ENCODE measurements around the gene KLHL1. TPM values are rescaled to one million over a fixed set of nuclear protein-coding genes. Genes with fewer than 3 reads are reported as not detected.

KLHL1 gene
- total and polyA plus RNA-seq, 2 of the 4 experiments (the other 2 are of a cell fraction) = not detected

DNA sequence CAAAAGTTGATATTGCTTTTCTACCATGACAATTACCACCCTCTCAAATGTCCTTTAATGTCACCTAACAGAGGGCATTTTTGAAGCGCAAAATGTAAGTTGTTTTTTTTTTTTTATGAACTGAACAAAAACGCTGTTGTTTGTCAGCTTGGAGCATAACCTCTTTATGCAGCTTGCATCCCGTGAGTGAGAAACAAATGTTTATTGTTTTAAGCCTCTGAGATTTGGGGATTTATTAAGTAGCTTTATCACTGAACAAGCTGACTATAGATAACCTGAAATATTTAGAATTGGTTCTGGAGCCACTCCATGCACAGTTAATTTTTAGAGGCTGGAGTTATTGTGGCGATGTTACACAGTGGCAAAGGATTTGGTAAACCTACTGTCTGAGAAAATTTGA is 80.7 kb downstream of the KLHL1 start:
- dilution Hi-C loops (cut with HindIII; ENCODE audit: low sequenced_read_pairs, unreplicated experiment) = no loop called here
- BruUV-seq (replicated peaks) = no TSS peak

More for the DNA sequence above, 80.7 kb downstream of the KLHL1 start:
- H2AK9ac ChIP-seq (replicated peaks; ENCODE audit: low read depth, low read length, poor library complexity) = no peak overlapping the region
- H3K14ac ChIP-seq (replicated peaks; ENCODE audit: low read depth, low read length) = no peak overlapping the region
- H3K9me1 ChIP-seq (ENCODE audit: insufficient read depth, low read length) = no peaks in the 10 kb centered on the region
- no peak overlapping the region for H3K18ac ChIP-seq (ENCODE audit: low read depth, low read length)
- no peaks in the 10 kb centered on the region for H4K20me1 ChIP-seq (ENCODE audit: insufficient read depth, low read length)
- no peaks in the 10 kb centered on the region for H3K36me3 ChIP-seq (ENCODE audit: control insufficient read depth, insufficient read depth, low read length)
- intact Hi-C loops (cut with micrococcal nuclease) = no loop called here
- H2BK15ac ChIP-seq (ENCODE audit: low read depth, low read length) = no peak overlapping the region
- H3K56ac ChIP-seq (ENCODE audit: extremely low read depth, insufficient read depth, low read length) = no peak overlapping the region
- ATAC-seq (ENCODE audit: low read depth) = no peak
- H3K4me1 ChIP-seq (ENCODE audit: control insufficient read depth, insufficient read depth, low read length) = no peaks in the 10 kb centered on the region
- no peaks in the 10 kb centered on the region for H3K27me3 ChIP-seq (ENCODE audit: control insufficient read depth, insufficient read depth, low read length)
- POLR2A ChIA-PET (ENCODE audit: unreplicated experiment) = no interaction called here
- H2BK120ac ChIP-seq (ENCODE audit: low read depth, low read length) = no peak overlapping the region
- CTCF ChIA-PET = no interaction called here
- H3K27ac ChIP-seq (ENCODE audit: insufficient read depth, low read length) = no peak overlapping the region
- TF ChIP-seq MAZ (IDR thresholded peaks at IDR 0.05; ENCODE audit: borderline replicate concordance, low read depth, low read length) (no peak), SMC3 (IDR thresholded peaks at IDR 0.05; ENCODE audit: low read depth, low read length) (no peak), NFE2L2 (IDR thresholded peaks at IDR 0.05; ENCODE audit: low read depth, low read length) (no peak), RAD21 (IDR thresholded peaks at IDR 0.05; ENCODE audit: low read length) (no peak), CEBPB (IDR thresholded peaks at IDR 0.05; ENCODE audit: low read depth, low read length) (no peak), RFX5 (IDR thresholded peaks at IDR 0.05; ENCODE audit: low read depth, low read length) (no peak), FOS (IDR thresholded peaks at IDR 0.05; ENCODE audit: low read depth, low read length) (no peak), RCOR1 (IDR thresholded peaks at IDR 0.05; ENCODE audit: insufficient replicate concordance, low read length) (no peak), POLR2A (IDR thresholded peaks at IDR 0.05; ENCODE audit: low read depth, low read length) (no peak)
- TF ChIP-seq, protein P1, sequence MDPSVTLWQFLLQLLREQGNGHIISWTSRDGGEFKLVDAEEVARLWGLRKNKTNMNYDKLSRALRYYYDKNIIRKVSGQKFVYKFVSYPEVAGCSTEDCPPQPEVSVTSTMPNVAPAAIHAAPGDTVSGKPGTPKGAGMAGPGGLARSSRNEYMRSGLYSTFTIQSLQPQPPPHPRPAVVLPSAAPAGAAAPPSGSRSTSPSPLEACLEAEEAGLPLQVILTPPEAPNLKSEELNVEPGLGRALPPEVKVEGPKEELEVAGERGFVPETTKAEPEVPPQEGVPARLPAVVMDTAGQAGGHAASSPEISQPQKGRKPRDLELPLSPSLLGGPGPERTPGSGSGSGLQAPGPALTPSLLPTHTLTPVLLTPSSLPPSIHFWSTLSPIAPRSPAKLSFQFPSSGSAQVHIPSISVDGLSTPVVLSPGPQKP (IDR thresholded peaks at IDR 0.05; ENCODE audit: borderline replicate concordance, low read depth, low read length) = no peak
- TF ChIP-seq, protein P2, sequence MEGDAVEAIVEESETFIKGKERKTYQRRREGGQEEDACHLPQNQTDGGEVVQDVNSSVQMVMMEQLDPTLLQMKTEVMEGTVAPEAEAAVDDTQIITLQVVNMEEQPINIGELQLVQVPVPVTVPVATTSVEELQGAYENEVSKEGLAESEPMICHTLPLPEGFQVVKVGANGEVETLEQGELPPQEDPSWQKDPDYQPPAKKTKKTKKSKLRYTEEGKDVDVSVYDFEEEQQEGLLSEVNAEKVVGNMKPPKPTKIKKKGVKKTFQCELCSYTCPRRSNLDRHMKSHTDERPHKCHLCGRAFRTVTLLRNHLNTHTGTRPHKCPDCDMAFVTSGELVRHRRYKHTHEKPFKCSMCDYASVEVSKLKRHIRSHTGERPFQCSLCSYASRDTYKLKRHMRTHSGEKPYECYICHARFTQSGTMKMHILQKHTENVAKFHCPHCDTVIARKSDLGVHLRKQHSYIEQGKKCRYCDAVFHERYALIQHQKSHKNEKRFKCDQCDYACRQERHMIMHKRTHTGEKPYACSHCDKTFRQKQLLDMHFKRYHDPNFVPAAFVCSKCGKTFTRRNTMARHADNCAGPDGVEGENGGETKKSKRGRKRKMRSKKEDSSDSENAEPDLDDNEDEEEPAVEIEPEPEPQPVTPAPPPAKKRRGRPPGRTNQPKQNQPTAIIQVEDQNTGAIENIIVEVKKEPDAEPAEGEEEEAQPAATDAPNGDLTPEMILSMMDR (conservative IDR thresholded peaks at IDR 0.05; ENCODE audit: low read depth, low read length) = no peak
- no peak overlapping the region for H3K9ac ChIP-seq (ENCODE audit: low read depth, low read length)
- no peak overlapping the region for H4K5ac ChIP-seq (ENCODE audit: low read depth, low read length)
- H3K4me2 ChIP-seq (ENCODE audit: low read depth, low read length) = no peak overlapping the region
- no peak overlapping the region for H2AFZ ChIP-seq (replicated peaks; ENCODE audit: low read length, poor library complexity)
- no peak overlapping the region for H3K4ac ChIP-seq (ENCODE audit: low read depth, low read length)
- DNase-seq = no peak
- no peak overlapping the region for H3K23ac ChIP-seq (ENCODE audit: low read depth, low read length)
- H3K79me1 ChIP-seq (ENCODE audit: low read depth in 1 of 2, low read length in 2 of 2) = no peaks in the 10 kb centered on the region
- WGBS, 2 experiments (ENCODE audit: extremely low coverage in 2 of 2, insufficient read length in 1 of 2) = no CpG with 5 or more reads among the region's 4 CpGs
- H2BK5ac ChIP-seq (ENCODE audit: low read depth, low read length, poor library complexity, severe bottlenecking) = no peak overlapping the region
- no peak overlapping the region for H4K91ac ChIP-seq (ENCODE audit: insufficient read depth, low read depth, low read length)
- no peak overlapping the region for H2BK20ac ChIP-seq (ENCODE audit: low read depth, low read length)
- in situ Hi-C loops (cut with MboI; ENCODE audit: low sequenced_read_pairs) = no loop called here
- no peak overlapping the region for H3K4me3 ChIP-seq (ENCODE audit: insufficient read depth, low read depth, low read length)
- no peak overlapping the region for H2AK5ac ChIP-seq (ENCODE audit: low read depth, low read length)
- H3K9me3 ChIP-seq (ENCODE audit: control insufficient read depth, insufficient read depth, low read length) = no peaks in the 10 kb centered on the region
- no peak overlapping the region for H4K8ac ChIP-seq (ENCODE audit: low read depth in 2 of 2, low read length in 2 of 2)
